Measurements from ENCODE around the gene U2AF2.

DNA sequence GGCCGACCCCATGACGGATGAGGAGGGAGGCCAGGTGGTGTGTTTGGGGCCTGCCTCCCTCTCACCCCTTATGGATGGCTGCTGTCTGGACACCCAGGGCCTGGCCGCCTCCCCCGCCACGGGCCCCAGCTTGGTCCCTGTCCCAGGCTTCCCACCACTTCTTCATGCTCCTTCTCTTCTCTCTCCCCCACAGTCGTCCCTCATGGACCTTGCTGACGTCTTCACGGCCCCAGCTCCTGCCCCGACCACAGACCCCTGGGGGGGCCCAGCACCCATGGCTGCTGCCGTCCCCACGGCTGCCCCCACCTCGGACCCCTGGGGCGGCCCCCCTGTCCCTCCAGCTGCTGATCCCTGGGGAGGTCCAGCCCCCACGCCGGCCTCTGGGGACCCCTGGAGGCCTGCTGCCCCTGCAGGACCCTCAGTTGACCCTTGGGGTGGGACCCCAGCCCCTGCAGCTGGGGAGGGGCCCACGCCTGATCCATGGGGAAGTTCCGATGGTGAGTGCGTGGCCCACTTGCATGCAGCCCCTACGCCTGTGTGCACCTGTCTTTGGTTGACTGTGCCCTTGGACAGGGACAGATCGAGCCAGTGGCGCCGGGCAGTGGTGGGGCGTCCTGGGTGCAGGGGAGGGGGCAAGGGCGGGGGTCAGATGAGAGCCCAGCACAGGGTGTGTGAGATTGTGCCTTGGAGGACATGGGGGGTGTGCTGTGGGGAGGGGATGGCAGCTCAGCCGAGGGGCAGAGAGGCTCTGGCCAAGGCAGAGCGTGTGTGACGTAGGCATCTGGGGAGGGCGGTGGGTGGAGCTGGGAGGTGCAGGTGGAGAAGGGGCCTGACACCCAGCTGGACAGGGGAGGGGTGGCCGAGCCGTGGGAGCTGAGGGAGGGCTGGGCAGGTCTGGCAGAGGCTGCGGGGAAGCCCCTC lies 37.0 kb downstream of the U2AF2 start:
- no peak for TF ChIP-seq EZH2 (IDR thresholded peaks at IDR 0.05; ENCODE audit: insufficient read depth, poor library complexity, severe bottlenecking)
- no peak for TF ChIP-seq EZH2phosphoT487 (IDR thresholded peaks at IDR 0.05; ENCODE audit: insufficient read depth, low read depth)

All from GM23248 (cell line).